H9 (cell line): ENCODE results near the gene TEAD1. TPM values are rescaled to one million over a fixed set of nuclear protein-coding genes. Genes with fewer than 3 reads are reported as not detected.
A peak's percentile ranks its signal among the peaks of the same experiment; 100 is the strongest.

Experiments
- DNase-seq: peaks from one replicate; pipeline ENCODE4 v3.0.0-alpha.2; 2017
- H2AFZ ChIP-seq: one replicate; pipeline ENCODE4 v1.6.1; 2013; ENCODE audit warnings: mild to moderate bottlenecking, low read length, control low read depth, moderate library complexity
- H2AK5ac ChIP-seq: 2 replicates; pipeline ENCODE4 v1.6.1; 2013; ENCODE audit warnings: low read length, control low read depth, mixed read lengths; ENCODE audit not compliant: insufficient read length
- H2BK120ac ChIP-seq: one replicate; pipeline ENCODE4 v1.6.1; 2013; ENCODE audit warnings: low read depth, mild to moderate bottlenecking, low read length, control low read depth, inconsistent platforms; ENCODE audit not compliant: poor library complexity, severe bottlenecking
- H2BK12ac ChIP-seq: 2 replicates; pipeline ENCODE4 v1.6.1; 2013; ENCODE audit warnings: low read length, control low read depth, mixed read lengths, low read depth; ENCODE audit not compliant: insufficient read length
- H2BK15ac ChIP-seq: 2 replicates; pipeline ENCODE4 v1.6.1; 2013; ENCODE audit warnings: low read depth, low read length, control low read depth
- H2BK20ac ChIP-seq: one replicate; pipeline ENCODE4 v1.6.1; 2013; ENCODE audit warnings: low read depth, mild to moderate bottlenecking, low read length, control low read depth, inconsistent platforms; ENCODE audit not compliant: poor library complexity, severe bottlenecking
- H2BK5ac ChIP-seq: 2 replicates; pipeline ENCODE4 v1.6.1; 2013; ENCODE audit warnings: low read length, control low read depth, mixed read lengths; ENCODE audit not compliant: insufficient read length
- H3K14ac ChIP-seq: 2 replicates; pipeline ENCODE4 v1.6.1; 2013; ENCODE audit warnings: low read length, control low read depth; ENCODE audit not compliant: insufficient read depth
- H3K18ac ChIP-seq: 2 replicates; pipeline ENCODE4 v1.6.1; 2013; ENCODE audit warnings: low read depth, mild to moderate bottlenecking, mixed read lengths, low read length, control low read depth; ENCODE audit not compliant: insufficient read length
- H3K23ac ChIP-seq: 2 replicates; pipeline ENCODE4 v1.6.1; 2013; ENCODE audit warnings: low read length, control low read depth, mixed read lengths, low read depth; ENCODE audit not compliant: insufficient read length
- H3K23me2 ChIP-seq: 2 replicates; pipeline ENCODE4 v1.6.1; 2013; ENCODE audit warnings: low read depth, mild to moderate bottlenecking, mixed read lengths, low read length, control low read depth; ENCODE audit not compliant: insufficient read length, poor library complexity, severe bottlenecking
- H3K27ac ChIP-seq: 2 replicates; pipeline ENCODE4 v1.5.1; 2013; ENCODE audit warnings: low read length, control low read depth, mixed read lengths, low read depth; ENCODE audit not compliant: insufficient read length
- H3K27me3 ChIP-seq: 2 replicates; pipeline ENCODE4 v1.6.1; 2013; ENCODE audit warnings: low read length, control low read depth, inconsistent platforms; ENCODE audit not compliant: insufficient read depth
- H3K4ac ChIP-seq: 2 replicates; pipeline ENCODE4 v1.6.1; 2013; ENCODE audit warnings: low read depth, mild to moderate bottlenecking, control low read depth, inconsistent platforms, low read length, moderate library complexity
- H3K4me1 ChIP-seq: 2 replicates; pipeline ENCODE4 v1.6.1; 2013; ENCODE audit warnings: low read length, control low read depth, inconsistent platforms; ENCODE audit not compliant: insufficient read depth
- H3K4me2 ChIP-seq: 2 replicates; pipeline ENCODE4 v1.6.1; 2013; ENCODE audit warnings: low read length, control low read depth, mixed read lengths; ENCODE audit not compliant: insufficient read length, insufficient read depth
- H3K56ac ChIP-seq: 2 replicates; pipeline ENCODE4 v1.6.1; 2013; ENCODE audit warnings: low read depth, mild to moderate bottlenecking, mixed read lengths, low read length, control low read depth; ENCODE audit not compliant: insufficient read length
- H3K79me1 ChIP-seq: 2 replicates; pipeline ENCODE4 v1.6.1; 2013; ENCODE audit warnings: low read depth, mild to moderate bottlenecking, moderate library complexity, low read length, control low read depth, inconsistent platforms; ENCODE audit not compliant: insufficient read depth, poor library complexity, severe bottlenecking
- H3K79me2 ChIP-seq: 2 replicates; pipeline ENCODE4 v1.6.1; 2013; ENCODE audit warnings: low read length, control low read depth, inconsistent platforms; ENCODE audit not compliant: insufficient read depth
- H3K9ac ChIP-seq: 2 replicates; pipeline ENCODE4 v1.6.1; 2013; ENCODE audit warnings: low read length, control low read depth, mixed read lengths; ENCODE audit not compliant: insufficient read length; ENCODE audit errors: extremely low read depth
- H3K9me3 ChIP-seq: one replicate; pipeline ENCODE4 v1.6.1; 2013; ENCODE audit warnings: low read depth, low read length, inconsistent platforms; ENCODE audit not compliant: control insufficient read depth
- H3T11ph ChIP-seq: one replicate; pipeline ENCODE4 v1.6.1; 2013; ENCODE audit warnings: mild to moderate bottlenecking, low read length, control low read depth, inconsistent platforms
- H4K20me1 ChIP-seq: one replicate; pipeline ENCODE4 v1.6.1; 2013; ENCODE audit not compliant: control insufficient read depth, insufficient read length, insufficient read depth
- H4K5ac ChIP-seq: 2 replicates; pipeline ENCODE4 v1.6.1; 2013; ENCODE audit warnings: low read depth, mild to moderate bottlenecking, mixed read lengths, low read length, control low read depth; ENCODE audit not compliant: insufficient read length
- H4K8ac ChIP-seq: replicated peaks from 2 replicates; pipeline ENCODE4 v1.6.1; 2013; ENCODE audit warnings: low read length, control low read depth, mixed read lengths, low read depth; ENCODE audit not compliant: insufficient read length
- H4K91ac ChIP-seq: 2 replicates; pipeline ENCODE4 v1.6.1; 2013; ENCODE audit warnings: low read depth, mild to moderate bottlenecking, moderate library complexity, mixed read lengths, low read length, control low read depth; ENCODE audit not compliant: insufficient read length
- H3K27ac Mint-ChIP-seq, 3 experiments: 2 replicates in 2 of 3; 3 replicates in 1 of 3; pipeline ENCODE4 v1.8.0; 2020 to 2021; ENCODE audit warnings: mixed read lengths in 3 of 3, mild to moderate bottlenecking in 1 of 3, moderate library complexity in 1 of 3
- H3K27me3 Mint-ChIP-seq: 2 replicates; pipeline ENCODE4 v1.8.0; 2021; ENCODE audit warnings: low read depth, mild to moderate bottlenecking, moderate library complexity, mixed read lengths
- H3K36me3 Mint-ChIP-seq, 3 experiments: 2 replicates in 2 of 3; 3 replicates in 1 of 3; pipeline ENCODE4 v1.8.0; 2020 to 2021; ENCODE audit warnings: low read depth in 3 of 3, mixed read lengths in 3 of 3; ENCODE audit not compliant: insufficient read depth in 1 of 3
- H3K4me1 Mint-ChIP-seq, 2 experiments: 2 replicates each; pipeline ENCODE4 v1.8.0; 2020; ENCODE audit warnings: mixed read lengths in 2 of 2
- H3K4me3 Mint-ChIP-seq, 2 experiments: 2 replicates in 1 of 2; 3 replicates in 1 of 2; pipeline ENCODE4 v1.8.0; 2020 to 2021; ENCODE audit warnings: mild to moderate bottlenecking in 2 of 2, mixed read lengths in 2 of 2, moderate library complexity in 1 of 2
- H3K9me3 Mint-ChIP-seq, 2 experiments: 2 replicates in 1 of 2; 3 replicates in 1 of 2; pipeline ENCODE4 v1.8.0; 2020; ENCODE audit warnings: mild to moderate bottlenecking in 2 of 2, mixed read lengths in 2 of 2, moderate library complexity in 1 of 2
- WGBS: extraction: QIAGEN DNeasy Blood & Tissue Kit; methylation state at CpG from one replicate; pipeline ENCODE4 v1.1.7; 2013; ENCODE audit warnings: missing lambda C conversion rate, low lambda C conversion rate, mixed read lengths; ENCODE audit not compliant: insufficient read length; ENCODE audit errors: extremely low coverage; 5-methylcytosine and 5-hydroxymethylcytosine counted together
- total RNA-seq: library from RNA; stranded (reverse); gene quantifications from 2 replicates; pipeline ENCODE4 v1.2.1, GENCODE V29; 2021
- TF ChIP-seq, protein P1 (sequence below): fragments of 200-600 bp; sonication (generic); conservative IDR thresholded peaks from 3 replicates; pipeline ENCODE4 v1.8.0; 2021; ENCODE audit warnings: antibody characterized with exemption, mild to moderate bottlenecking

Gene TEAD1
- total RNA-seq, 1 experiment from 2014 or later = 75.1 TPM

DNA sequence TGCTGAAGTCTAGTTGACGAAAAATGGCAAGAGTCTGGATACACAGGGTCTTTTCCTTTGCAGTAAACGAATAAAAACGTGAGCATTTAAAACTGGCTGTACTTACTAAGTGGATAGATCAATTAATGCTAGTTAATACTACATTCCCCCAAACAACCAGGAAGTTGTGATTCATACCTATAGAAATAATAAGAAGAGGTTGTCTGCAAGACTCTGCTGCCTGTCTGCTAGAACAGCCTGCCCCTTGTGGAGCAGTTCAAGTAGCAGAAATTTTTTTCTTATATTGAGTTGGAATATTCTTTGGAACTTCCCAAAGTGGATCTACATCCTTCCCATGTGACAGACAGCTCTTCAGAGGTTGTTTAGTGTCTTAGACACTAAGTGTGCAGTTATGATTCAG lies 86.8 kb downstream of the TEAD1 start:
- Histone ChIP-seq H3K27ac (no peak overlapping the region), H2BK120ac (no peak overlapping the region), H3K9ac (no peak overlapping the region), H3K4ac (no peak overlapping the region), H3K14ac (no peak overlapping the region), H2AK5ac (no peak overlapping the region), H3K18ac (no peak overlapping the region), H3K27me3 (no peaks in the 10 kb centered on the region), H2BK20ac (no peak overlapping the region), H3K4me1 (no peaks in the 10 kb centered on the region; the same call in 1 of the 2 replicates), H4K5ac (no peak overlapping the region), H3K23ac (no peak overlapping the region), H4K8ac (no peak overlapping the region), H2BK15ac (no peak overlapping the region), H2BK5ac (no peak overlapping the region), H3K56ac (no peak overlapping the region), H4K91ac (no peak overlapping the region), H3K9me3 (no peaks in the 10 kb centered on the region), H3K23me2 (no peaks in the 10 kb centered on the region), H3K79me2 (peaks cover 9% of the 10 kb centered on the region; the same call in 1 of the 2 replicates), H4K20me1 (no peaks in the 10 kb centered on the region), H2AFZ (no peak overlapping the region), H2BK12ac (no peak overlapping the region), H3K79me1 (no peaks in the 10 kb centered on the region), H3T11ph (no peak overlapping the region), H3K4me2 (no peak overlapping the region)
- Mint-ChIP-seq H3K4me3 (no peak overlapping the region), H3K9me3 (no peaks in the 10 kb centered on the region), H3K36me3 (peaks cover 7 to 21% (median 12%) of the 10 kb centered on the region in 3 experiments; a peak in 5 of 7 replicates), H3K4me1 (peaks cover 26 to 32% of the 10 kb centered on the region in 2 experiments), H3K27ac (no peak overlapping the region), H3K27me3 (no peaks in the 10 kb centered on the region)
- no peak for DNase-seq
- WGBS = no CpG with 5 or more reads among the region's 3 CpGs
- TF ChIP-seq, protein P1, sequence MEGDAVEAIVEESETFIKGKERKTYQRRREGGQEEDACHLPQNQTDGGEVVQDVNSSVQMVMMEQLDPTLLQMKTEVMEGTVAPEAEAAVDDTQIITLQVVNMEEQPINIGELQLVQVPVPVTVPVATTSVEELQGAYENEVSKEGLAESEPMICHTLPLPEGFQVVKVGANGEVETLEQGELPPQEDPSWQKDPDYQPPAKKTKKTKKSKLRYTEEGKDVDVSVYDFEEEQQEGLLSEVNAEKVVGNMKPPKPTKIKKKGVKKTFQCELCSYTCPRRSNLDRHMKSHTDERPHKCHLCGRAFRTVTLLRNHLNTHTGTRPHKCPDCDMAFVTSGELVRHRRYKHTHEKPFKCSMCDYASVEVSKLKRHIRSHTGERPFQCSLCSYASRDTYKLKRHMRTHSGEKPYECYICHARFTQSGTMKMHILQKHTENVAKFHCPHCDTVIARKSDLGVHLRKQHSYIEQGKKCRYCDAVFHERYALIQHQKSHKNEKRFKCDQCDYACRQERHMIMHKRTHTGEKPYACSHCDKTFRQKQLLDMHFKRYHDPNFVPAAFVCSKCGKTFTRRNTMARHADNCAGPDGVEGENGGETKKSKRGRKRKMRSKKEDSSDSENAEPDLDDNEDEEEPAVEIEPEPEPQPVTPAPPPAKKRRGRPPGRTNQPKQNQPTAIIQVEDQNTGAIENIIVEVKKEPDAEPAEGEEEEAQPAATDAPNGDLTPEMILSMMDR = peak; percentile 37; the same call in 2 of the 3 replicates
